Testis (tissue), 2 donors: ENCODE measurements around the gene APCDD1L.

Source experiments
- POLR2A ChIP-seq: fragments of 450-650 bp; IDR thresholded peaks from one replicate; pipeline ENCODE4 v1.6.1; 2017; ENCODE audit warnings: antibody characterized with exemption, mild to moderate bottlenecking, moderate library complexity
- TF ChIP-seq, protein P1 (sequence below), 3 experiments: fragments of 450-650 bp in 2 of 3; fragments of 200-600 bp in 1 of 3; sonication (generic) in 1 of 3; IDR thresholded peaks; one replicate each; pipeline ENCODE4 v1.5.1; 2016 to 2019; ENCODE audit warnings: antibody characterized with exemption in 3 of 3, mild to moderate bottlenecking in 2 of 3, moderate library complexity in 1 of 3

- TF ChIP-seq, protein P1, sequence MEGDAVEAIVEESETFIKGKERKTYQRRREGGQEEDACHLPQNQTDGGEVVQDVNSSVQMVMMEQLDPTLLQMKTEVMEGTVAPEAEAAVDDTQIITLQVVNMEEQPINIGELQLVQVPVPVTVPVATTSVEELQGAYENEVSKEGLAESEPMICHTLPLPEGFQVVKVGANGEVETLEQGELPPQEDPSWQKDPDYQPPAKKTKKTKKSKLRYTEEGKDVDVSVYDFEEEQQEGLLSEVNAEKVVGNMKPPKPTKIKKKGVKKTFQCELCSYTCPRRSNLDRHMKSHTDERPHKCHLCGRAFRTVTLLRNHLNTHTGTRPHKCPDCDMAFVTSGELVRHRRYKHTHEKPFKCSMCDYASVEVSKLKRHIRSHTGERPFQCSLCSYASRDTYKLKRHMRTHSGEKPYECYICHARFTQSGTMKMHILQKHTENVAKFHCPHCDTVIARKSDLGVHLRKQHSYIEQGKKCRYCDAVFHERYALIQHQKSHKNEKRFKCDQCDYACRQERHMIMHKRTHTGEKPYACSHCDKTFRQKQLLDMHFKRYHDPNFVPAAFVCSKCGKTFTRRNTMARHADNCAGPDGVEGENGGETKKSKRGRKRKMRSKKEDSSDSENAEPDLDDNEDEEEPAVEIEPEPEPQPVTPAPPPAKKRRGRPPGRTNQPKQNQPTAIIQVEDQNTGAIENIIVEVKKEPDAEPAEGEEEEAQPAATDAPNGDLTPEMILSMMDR (IDR thresholded peaks at IDR 0.05): no peak
- no peak for TF ChIP-seq POLR2A
Measured at GRCh38 chr20:58461899-58462298, 53.3 kb downstream of the APCDD1L start.
